GM12878 (cell line): ENCODE data around the gene CDKN1C. TPM values are rescaled to one million over a fixed set of nuclear protein-coding genes. Genes with fewer than 3 reads are reported as not detected.

Experiments
- BMI1 ChIP-seq: fragments of 450-650 bp; IDR thresholded peaks from 2 replicates; pipeline ENCODE4 v1.6.1; 2016; ENCODE audit warnings: mild to moderate bottlenecking, moderate library complexity, borderline replicate concordance
- CUX1 ChIP-seq: IDR thresholded peaks from 2 replicates; pipeline ENCODE4 v1.6.1; 2012; ENCODE audit warnings: improper control_type of control experiment, low read depth, low read length; ENCODE audit not compliant: insufficient replicate concordance
- E2F8 ChIP-seq: fragments of 450-650 bp; IDR thresholded peaks from 2 replicates; pipeline ENCODE4 v1.6.1; 2018; ENCODE audit warnings: mild to moderate bottlenecking, low read depth, moderate library complexity; ENCODE audit not compliant: partially characterized antibody
- E4F1 ChIP-seq: fragments of 450-650 bp; IDR thresholded peaks from 2 replicates; pipeline ENCODE4 v1.6.1; 2018; ENCODE audit warnings: borderline replicate concordance, mild to moderate bottlenecking; ENCODE audit not compliant: partially characterized antibody
- MEF2A ChIP-seq: IDR thresholded peaks from 2 replicates; pipeline ENCODE4 v1.6.1; 2011; ENCODE audit warnings: low read depth, mild to moderate bottlenecking, low read length, moderate library complexity; ENCODE audit not compliant: insufficient read depth
- POU2F2 ChIP-seq: IDR thresholded peaks from 3 replicates; pipeline ENCODE4 v1.6.1; 2011; ENCODE audit warnings: low read depth, mild to moderate bottlenecking, low read length, borderline replicate concordance
- SMAD1 ChIP-seq: fragments of 450-650 bp; IDR thresholded peaks from 2 replicates; pipeline ENCODE4 v1.6.1; 2018; ENCODE audit warnings: mild to moderate bottlenecking, low read depth; ENCODE audit not compliant: partially characterized antibody
- SMAD5 ChIP-seq: IDR thresholded peaks from 2 replicates; pipeline ENCODE4 v1.6.1; 2016; ENCODE audit warnings: antibody characterized with exemption, low read depth
- polyA plus RNA-seq, 11 experiments: library from polyadenylated mRNA; depleted of rRNA in 4 of 11; unstranded in 6 of 11; stranded (reverse) in 5 of 11; fragments of >200 nt; fragmentation: Nextera tagmentation in 4 of 11; fragmentation: Illumina TruSeq in 1 of 11; extraction: Ambion mirVana in 4 of 11; extraction: Trizol in 1 of 11; gene quantifications; 1 replicate in 1 of 11; 2 replicates in 10 of 11; pipeline versions ENCODE4 v1.2.1 to v1.2.3, GENCODE V29; 2011 to 2016; ENCODE audit warnings: inconsistent platforms in 2 of 11, missing spikeins in 2 of 11, low read depth in 1 of 11
- total RNA-seq, 4 experiments: library from RNA; depleted of rRNA in 3 of 4; stranded (reverse); fragments of >200 nt in 3 of 4; fragmentation: Illumina TruSeq in 1 of 4; extraction: Trizol in 1 of 4; gene quantifications; 2 replicates each; pipeline versions ENCODE4 v1.2.1 to v1.2.3, GENCODE V29; 2013 to 2021

CDKN1C gene
- total and polyA plus RNA-seq, 10 of the 15 experiments (the other 5 are each of a cell fraction or from before 2014, with no cell fraction given) = 0.05 to 0.21 (median 0.14) TPM; not detected in 7

GRCh38 chr11:2881076-2881980, 4.2 kb downstream of the CDKN1C start (continued):
- TF ChIP-seq SMAD1 (no peak), BMI1 (no peak), MEF2A (no peak), CUX1 (no peak), SMAD5 (no peak), E2F8 (no peak), E4F1 (no peak), POU2F2 (no peak)
